Tibial nerve (tissue), 4 donors: ENCODE data around the gene PCBP3. TPM values are rescaled to one million over a fixed set of nuclear protein-coding genes. Genes with fewer than 3 reads are reported as not detected.

Experiments
- DNase-seq, 2 donors: peaks; one replicate each; pipeline ENCODE4 v3.0.0-alpha.2; 2019; ENCODE audit warnings: low spot score in 2 of 2
- H3K27ac ChIP-seq, 4 donors: fragments of 200-600 bp; sonication (generic) in 3 of 4; one replicate each; pipeline ENCODE4 v1.5.1; 2017 to 2019; ENCODE audit warnings: mild to moderate bottlenecking in 1 of 4
- H3K27me3 ChIP-seq, 2 donors: fragments of 200-600 bp; sonication (generic) in 1 of 2; one replicate each; pipeline versions ENCODE4 v1.5.1 to v1.6.0; 2017 to 2019
- H3K36me3 ChIP-seq, 3 donors: fragments of 200-600 bp; sonication (generic); one replicate each; pipeline ENCODE4 v1.5.1; 2018 to 2019
- H3K4me1 ChIP-seq, 4 donors: fragments of 200-600 bp; sonication (generic) in 3 of 4; one replicate each; pipeline ENCODE4 v1.5.1; 2017 to 2019
- H3K4me3 ChIP-seq, 4 donors: fragments of 200-600 bp; sonication (generic) in 3 of 4; one replicate each; pipeline ENCODE4 v1.5.1; 2017 to 2019; ENCODE audit warnings: mild to moderate bottlenecking in 1 of 4, moderate library complexity in 1 of 4
- H3K9me3 ChIP-seq, 4 donors: fragments of 200-600 bp; sonication (generic) in 3 of 4; one replicate each; pipeline ENCODE4 v1.5.1; 2017 to 2019
- CTCF ChIP-seq, 5 experiments: fragments of 200-600 bp in 3 of 5; fragments of 450-650 bp in 2 of 5; sonication (generic) in 3 of 5; IDR thresholded peaks; one replicate each; pipeline ENCODE4 v1.5.1; 2016 to 2019; ENCODE audit warnings: antibody characterized with exemption in 5 of 5, mild to moderate bottlenecking in 3 of 5, moderate library complexity in 2 of 5
- EP300 ChIP-seq, 2 donors: sonication (generic); formaldehyde crosslinking; IDR thresholded peaks; one replicate each; pipeline ENCODE4 v1.6.1; 2017; ENCODE audit warnings: antibody characterized with exemption in 2 of 2, mild to moderate bottlenecking in 1 of 2
- POLR2A ChIP-seq, 2 donors: fragments of 450-650 bp; IDR thresholded peaks; one replicate each; pipeline ENCODE4 v1.6.1; 2017; ENCODE audit warnings: antibody characterized with exemption in 2 of 2, mild to moderate bottlenecking in 2 of 2, moderate library complexity in 2 of 2
- WGBS, 2 donors: methylation state at CpG; one replicate each; pipeline ENCODE4 v1.1.5; 2018; 5-methylcytosine and 5-hydroxymethylcytosine counted together
- total RNA-seq, 4 donors: library from RNA; depleted of rRNA; stranded (reverse); fragments of >200 nt; gene quantifications; one replicate each; pipeline ENCODE4 v1.1.0, GENCODE V29; 2016

The PCBP3 gene
- total RNA-seq, 4 donors from 2014 or later = 4.2 to 13.4 (median 9.6) TPM

DNA sequence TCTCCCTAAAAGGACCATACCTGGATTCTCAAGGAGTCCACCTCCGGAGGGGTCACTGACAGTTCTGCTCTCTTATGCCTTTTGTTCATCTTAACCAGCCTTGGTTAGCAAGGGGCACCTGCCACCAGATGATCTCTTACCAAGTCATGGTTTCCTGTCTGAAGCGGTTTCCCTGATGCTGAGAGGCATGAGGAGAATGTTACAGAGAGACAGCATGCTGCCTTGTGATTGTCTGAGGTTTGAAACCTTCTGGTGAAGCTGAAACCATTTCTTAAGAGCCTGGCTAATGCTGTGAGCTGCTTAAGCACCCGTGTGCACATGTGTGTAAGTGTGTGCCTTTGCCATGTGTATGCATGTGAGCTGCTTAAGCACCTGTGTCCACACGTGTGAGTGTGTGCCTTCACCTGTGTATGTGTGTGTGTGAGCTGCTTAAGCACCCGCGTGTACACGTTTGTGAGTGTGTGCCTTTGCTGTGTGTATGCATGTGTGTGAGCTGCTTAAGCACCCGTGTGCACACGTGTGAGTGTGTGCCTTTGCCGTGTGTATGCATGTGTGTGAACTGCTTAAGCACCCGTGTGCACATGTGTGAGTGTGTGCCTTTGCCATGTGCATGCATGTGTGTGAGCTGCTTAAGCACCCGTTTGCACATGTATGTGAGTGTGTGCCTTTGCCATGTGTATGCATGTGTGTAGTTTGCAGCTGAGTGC lies 201.7 kb downstream of the PCBP3 start:
- peaks cover 0 to 13% (median 5%) of the 10 kb centered on the region in 4 donors for H3K9me3 ChIP-seq
- TF ChIP-seq POLR2A (IDR thresholded peaks at IDR 0.05) (no peak), CTCF (IDR thresholded peaks at IDR 0.05) (no peak), EP300 (IDR thresholded peaks at IDR 0.05) (no peak)
- no peak overlapping the region for H3K4me3 ChIP-seq
- H3K4me1 ChIP-seq = peaks cover 0 to 25% (median 4%) of the 10 kb centered on the region in 4 donors
- H3K27me3 ChIP-seq = no peaks in the 10 kb centered on the region
- 90 to 96% methylated on average over 12 of the region's 12 CpGs for WGBS, 2 donors
- no peak for DNase-seq
- no peak overlapping the region for H3K27ac ChIP-seq
- H3K36me3 ChIP-seq = no peaks in the 10 kb centered on the region

GRCh38 chr21:45845770-45846090 lies 202.2 kb downstream of the PCBP3 start:
- TF ChIP-seq CTCF (IDR thresholded peaks at IDR 0.05) = no peak
- TF ChIP-seq POLR2A (IDR thresholded peaks at IDR 0.05) = no peak
- no peak for TF ChIP-seq EP300 (IDR thresholded peaks at IDR 0.05)
- Histone ChIP-seq H3K27me3 (no peaks in the 10 kb centered on the region), H3K27ac (no peak overlapping the region), H3K4me1 (peaks cover 0 to 25% (median 4%) of the 10 kb centered on the region in 4 donors), H3K36me3 (no peaks in the 10 kb centered on the region), H3K9me3 (peaks cover 0 to 10% (median 4%) of the 10 kb centered on the region in 4 donors), H3K4me3 (no peak overlapping the region)
- 34 to 55% methylated on average over 3 of the region's 3 CpGs for WGBS, 2 donors
- DNase-seq = no peak

DNA sequence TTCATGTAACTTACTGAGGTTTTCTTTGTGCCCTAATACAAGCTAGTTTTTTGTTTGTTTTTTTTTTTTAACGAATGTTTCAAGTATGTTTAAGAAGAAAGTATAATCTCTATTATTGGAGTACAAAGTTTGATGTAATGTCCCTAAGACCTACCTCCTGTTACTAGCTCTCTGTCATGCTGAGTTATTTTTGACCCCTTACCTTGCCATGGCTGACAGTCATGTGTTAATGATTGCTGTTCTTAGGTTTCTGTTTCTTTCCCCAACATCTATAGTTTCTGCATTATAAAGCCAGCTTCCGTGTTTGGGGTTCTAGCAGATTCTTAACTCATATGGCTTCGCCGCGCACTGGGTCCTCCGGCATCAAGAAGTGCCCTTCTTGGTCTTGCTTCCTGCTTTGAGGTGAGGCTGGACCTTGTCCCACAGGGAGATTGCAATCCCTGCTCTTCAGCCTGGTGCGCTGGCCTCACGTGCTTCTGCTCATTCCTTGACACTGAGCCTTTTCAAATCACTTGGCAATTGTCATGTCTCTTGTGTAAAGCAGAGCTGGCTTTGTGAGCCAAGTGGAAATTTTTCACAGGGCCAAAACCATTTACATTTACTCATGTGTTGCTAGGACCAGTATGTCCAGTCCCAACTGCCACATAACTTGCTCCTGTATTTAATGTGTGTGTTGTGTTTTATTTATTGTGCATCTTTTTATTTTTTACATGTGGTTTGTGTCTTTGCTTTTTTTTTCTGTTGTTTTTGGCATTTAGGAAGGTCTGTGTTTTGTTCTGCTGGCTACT lies 203.0 kb downstream of the PCBP3 start:
- 59 to 62% methylated on average over 8 of the region's 8 CpGs for WGBS, 2 donors
- TF ChIP-seq CTCF (IDR thresholded peaks at IDR 0.05) = no peak
- peak in 1 of 2 donors; percentile 32 for TF ChIP-seq EP300 (IDR thresholded peaks at IDR 0.05)
- H3K27ac ChIP-seq = no peak overlapping the region
- H3K4me3 ChIP-seq = no peak overlapping the region
- H3K9me3 ChIP-seq = peaks cover 0 to 3% (median under 1%) of the 10 kb centered on the region in 4 donors
- DNase-seq = peak; percentile 22 to 32
- no peaks in the 10 kb centered on the region for H3K27me3 ChIP-seq
- H3K4me1 ChIP-seq = peaks cover 0 to 25% (median 4%) of the 10 kb centered on the region in 4 donors
- H3K36me3 ChIP-seq = no peaks in the 10 kb centered on the region

DNA sequence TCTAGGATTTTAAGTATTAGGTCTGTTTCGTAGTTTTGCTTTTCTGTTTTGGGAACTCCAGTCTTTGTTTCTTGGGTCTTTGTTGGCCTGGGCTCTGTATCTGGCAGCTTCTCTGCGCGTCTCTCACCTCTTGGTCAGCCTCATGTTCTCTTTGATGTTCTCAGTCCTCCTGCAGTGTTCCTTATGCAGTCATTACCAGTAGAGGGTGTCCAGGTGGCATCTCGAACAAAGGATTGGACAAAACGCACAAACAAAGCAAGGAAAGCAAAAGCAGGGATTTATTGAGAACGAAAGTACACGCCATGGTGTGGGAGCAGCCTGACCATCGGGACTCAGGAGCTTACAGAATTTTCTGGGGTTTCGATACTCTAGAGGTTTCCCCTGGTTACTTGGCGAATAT lies 204.3 kb downstream of the PCBP3 start:
- WGBS, 2 donors = 89 to 91% methylated on average over 10 of the region's 10 CpGs
- no peak for DNase-seq
- Histone ChIP-seq H3K9me3 (no peaks in the 10 kb centered on the region), H3K4me1 (peaks cover 0 to 25% (median 4%) of the 10 kb centered on the region in 4 donors), H3K27ac (no peak overlapping the region), H3K27me3 (no peaks in the 10 kb centered on the region), H3K4me3 (no peak overlapping the region), H3K36me3 (no peaks in the 10 kb centered on the region)
- TF ChIP-seq CTCF (IDR thresholded peaks at IDR 0.05) = no peak
- no peak for TF ChIP-seq POLR2A (IDR thresholded peaks at IDR 0.05)
- no peak for TF ChIP-seq EP300 (IDR thresholded peaks at IDR 0.05)

- H3K27ac ChIP-seq = no peak overlapping the region
- no peak overlapping the region for H3K4me3 ChIP-seq
- H3K9me3 ChIP-seq = no peaks in the 10 kb centered on the region
- no peaks in the 10 kb centered on the region for H3K36me3 ChIP-seq
- no peak for TF ChIP-seq POLR2A (IDR thresholded peaks at IDR 0.05)
- WGBS, 2 donors = 92 to 98% methylated on average over 2 of the region's 2 CpGs
- DNase-seq = no peak
- H3K27me3 ChIP-seq = no peaks in the 10 kb centered on the region
- peaks cover 0 to 25% (median 4%) of the 10 kb centered on the region in 4 donors for H3K4me1 ChIP-seq
These were observed 204.8 kb downstream of the PCBP3 start for GRCh38 chr21:45848331-45848730.
